ENCODE results near the gene GGT5.
"Not testable (repeated sequence)": the region's sequence is repeated elsewhere in the genome, so short reads cannot be mapped to it uniquely, and the experiment has no call there.

The GGT5 gene

GRCh38 chr22:24245030-24245431, at the start of gene GGT5:
Gene GGT5, minus strand, starts transcription at chr22:24245082. Its CDS starts 357 bp downstream, at chr22:24244725.
- not testable (repeated sequence) for H4K20me1 ChIP-seq (ENCODE audit: insufficient read depth); H3K27me3 ChIP-seq (ENCODE audit: insufficient read depth, low read depth); H3K79me2 ChIP-seq (ENCODE audit: insufficient read depth, low read depth); H3K9ac ChIP-seq; H2AFZ ChIP-seq (ENCODE audit: low read depth); H3K27ac ChIP-seq; H3K36me3 ChIP-seq (ENCODE audit: insufficient read depth); H3K4me3 ChIP-seq (IDR thresholded peaks at IDR 0.05; ENCODE audit: insufficient read depth, low read depth, low read length); H3K4me2 ChIP-seq
- peaks cover 17% of the 10 kb centered on the region for H3K4me1 ChIP-seq (ENCODE audit: low read depth, poor library complexity, severe bottlenecking)

- H3K4me3 ChIP-seq (IDR thresholded peaks at IDR 0.05; ENCODE audit: insufficient read depth, low read depth, low read length): not testable (repeated sequence)
These were observed 47.4 kb upstream of the GGT5 start for GRCh38 chr22:24292202-24292830.

GRCh38 chr22:24291515-24292201, 46.8 kb upstream of the GGT5 start:
- H2AFZ ChIP-seq (ENCODE audit: low read depth): no peak overlapping the region
- no peaks in the 10 kb centered on the region for H3K36me3 ChIP-seq (ENCODE audit: insufficient read depth)
- H3K9ac ChIP-seq: no peak overlapping the region
- H4K20me1 ChIP-seq (ENCODE audit: insufficient read depth): 0 out of 2 replicates have a peak, but pooled peaks cover 6% of the 10 kb centered on the region
- TF ChIP-seq CTCF (conservative IDR thresholded peaks at IDR 0.05; ENCODE audit: low read depth, low read length): no peak
- H3K79me2 ChIP-seq (ENCODE audit: insufficient read depth, low read depth): peaks cover 37% of the 10 kb centered on the region; the same call in 1 of the 2 replicates
- H3K27ac ChIP-seq: no peak overlapping the region
- no peak overlapping the region for H3K4me3 ChIP-seq (IDR thresholded peaks at IDR 0.05; ENCODE audit: insufficient read depth, low read depth, low read length)
- peaks cover 41% of the 10 kb centered on the region for H3K4me1 ChIP-seq (ENCODE audit: low read depth, poor library complexity, severe bottlenecking)
- H3K27me3 ChIP-seq (ENCODE audit: insufficient read depth, low read depth): no peaks in the 10 kb centered on the region
- H3K4me2 ChIP-seq: no peak overlapping the region

More at GRCh38 chr22:24292202-24292830, 47.4 kb upstream of the GGT5 start:
- not testable (repeated sequence) for H3K27ac ChIP-seq; H3K9ac ChIP-seq; H2AFZ ChIP-seq (ENCODE audit: low read depth); H3K4me2 ChIP-seq; H4K20me1 ChIP-seq (ENCODE audit: insufficient read depth); H3K36me3 ChIP-seq (ENCODE audit: insufficient read depth); H3K27me3 ChIP-seq (ENCODE audit: insufficient read depth, low read depth)
- Histone ChIP-seq H3K79me2 (ENCODE audit: insufficient read depth, low read depth) (peaks cover 33% of the 10 kb centered on the region; the same call in 1 of the 2 replicates), H3K4me1 (ENCODE audit: low read depth, poor library complexity, severe bottlenecking) (peaks cover 43% of the 10 kb centered on the region)

GRCh38 chr22:24290459-24290858, 45.6 kb upstream of the GGT5 start:
- Histone ChIP-seq H3K36me3 (ENCODE audit: insufficient read depth) (no peaks in the 10 kb centered on the region), H3K4me2 (peak overlapping the region; percentile 34; the same call in 1 of the 2 replicates), H3K9ac (no peak overlapping the region), H3K4me3 (IDR thresholded peaks at IDR 0.05; ENCODE audit: insufficient read depth, low read depth, low read length) (no peak overlapping the region), H2AFZ (ENCODE audit: low read depth) (no peak overlapping the region), H3K4me1 (ENCODE audit: low read depth, poor library complexity, severe bottlenecking) (peaks cover 41% of the 10 kb centered on the region), H4K20me1 (ENCODE audit: insufficient read depth) (0 out of 2 replicates have a peak, but pooled peaks cover 6% of the 10 kb centered on the region), H3K27ac (peak overlapping the region; percentile 29; the same call in 1 of the 2 replicates), H3K79me2 (ENCODE audit: insufficient read depth, low read depth) (peaks cover 39% of the 10 kb centered on the region; the same call in 1 of the 2 replicates), H3K27me3 (ENCODE audit: insufficient read depth, low read depth) (no peaks in the 10 kb centered on the region)
- TF ChIP-seq CTCF (conservative IDR thresholded peaks at IDR 0.05; ENCODE audit: low read depth, low read length): no peak

GRCh38 chr22:24289741-24290163, 44.9 kb upstream of the GGT5 start:
- TF ChIP-seq CTCF (conservative IDR thresholded peaks at IDR 0.05; ENCODE audit: low read depth, low read length): no peak
- Histone ChIP-seq H3K9ac (no peak overlapping the region), H3K27me3 (ENCODE audit: insufficient read depth, low read depth) (no peaks in the 10 kb centered on the region), H2AFZ (ENCODE audit: low read depth) (no peak overlapping the region), H4K20me1 (ENCODE audit: insufficient read depth) (0 out of 2 replicates have a peak, but pooled peaks cover 6% of the 10 kb centered on the region), H3K4me3 (IDR thresholded peaks at IDR 0.05; ENCODE audit: insufficient read depth, low read depth, low read length) (no peak overlapping the region), H3K27ac (peak overlapping the region; percentile 29; the same call in 1 of the 2 replicates), H3K79me2 (ENCODE audit: insufficient read depth, low read depth) (peaks cover 39% of the 10 kb centered on the region; the same call in 1 of the 2 replicates), H3K36me3 (ENCODE audit: insufficient read depth) (no peaks in the 10 kb centered on the region), H3K4me2 (peak overlapping the region; percentile 34; the same call in 1 of the 2 replicates), H3K4me1 (ENCODE audit: low read depth, poor library complexity, severe bottlenecking) (peaks cover 41% of the 10 kb centered on the region)
